NAMALWA (cell line): Measurements from ENCODE around the gene BCDIN3D.
A peak's percentile ranks its signal among the peaks of the same experiment; 100 is the strongest.
"Not testable (repeated sequence)": the region's sequence is repeated elsewhere in the genome, so short reads cannot be mapped to it uniquely, and the experiment has no call there.

ENCODE experiments used
- DNase-seq: peaks from one replicate; pipeline ENCODE4 v3.0.0-alpha.2; 2015; ENCODE audit warnings: low spot score

The BCDIN3D gene

GRCh38 chr12:49842519-49843352 is at the start of gene BCDIN3D:
TSS of gene BCDIN3D (minus strand) at chr12:49843106. CDS start at chr12:49843087, 19 bp downstream.
- peak; percentile 92 for DNase-seq

DNA sequence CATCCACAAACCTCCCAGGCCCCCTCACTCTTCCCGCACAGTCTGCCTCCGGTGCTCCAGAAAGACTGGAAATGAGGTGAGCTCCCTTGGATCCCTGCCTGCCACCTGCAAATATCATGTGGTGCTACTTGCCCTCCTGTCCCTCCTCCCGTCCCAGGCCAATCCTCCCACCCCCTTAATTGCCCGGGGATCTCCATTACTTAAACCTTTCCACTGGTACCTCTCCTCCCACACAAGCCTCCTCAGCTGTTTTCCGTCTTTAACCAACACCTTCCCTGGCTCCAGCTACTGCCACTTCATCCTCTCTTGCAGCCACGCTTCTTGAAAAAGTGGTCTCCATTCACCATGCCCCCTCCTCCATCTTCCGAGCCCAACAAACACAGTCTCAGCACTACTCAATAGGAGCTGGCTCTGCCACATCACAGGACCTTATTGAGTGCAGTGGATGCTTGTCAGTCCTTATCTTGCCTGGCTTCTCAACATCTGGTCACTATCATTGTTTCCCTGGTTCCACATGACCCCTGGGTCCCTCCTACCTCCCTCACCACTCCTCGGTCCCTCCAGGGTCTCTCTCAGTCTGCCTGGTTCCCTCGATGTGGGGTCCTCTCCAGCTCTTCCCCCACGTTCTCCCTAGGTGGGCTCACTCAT is 49.3 kb upstream of the BCDIN3D start:
- no peak for DNase-seq

DNA sequence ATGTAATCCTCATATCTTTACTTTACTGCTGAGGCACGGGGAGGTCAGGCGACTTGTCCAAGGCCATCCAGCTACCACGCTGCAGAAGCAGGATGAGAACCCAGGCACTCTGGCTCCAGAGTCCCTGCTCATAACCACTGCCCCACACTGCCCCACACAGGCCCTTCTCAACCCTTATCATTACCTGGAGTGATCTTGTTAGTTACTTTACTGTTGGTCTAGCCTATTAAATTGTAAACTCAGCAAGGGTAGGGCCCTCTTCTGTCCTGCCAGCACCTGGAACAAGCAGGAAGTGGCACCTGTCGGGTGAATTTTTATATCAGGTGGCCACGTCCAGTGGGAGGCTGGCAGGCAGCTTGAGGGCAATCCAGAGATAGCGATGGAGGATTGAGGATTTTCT is 48.6 kb upstream of the BCDIN3D start:
- DNase-seq, result no peak

DNA sequence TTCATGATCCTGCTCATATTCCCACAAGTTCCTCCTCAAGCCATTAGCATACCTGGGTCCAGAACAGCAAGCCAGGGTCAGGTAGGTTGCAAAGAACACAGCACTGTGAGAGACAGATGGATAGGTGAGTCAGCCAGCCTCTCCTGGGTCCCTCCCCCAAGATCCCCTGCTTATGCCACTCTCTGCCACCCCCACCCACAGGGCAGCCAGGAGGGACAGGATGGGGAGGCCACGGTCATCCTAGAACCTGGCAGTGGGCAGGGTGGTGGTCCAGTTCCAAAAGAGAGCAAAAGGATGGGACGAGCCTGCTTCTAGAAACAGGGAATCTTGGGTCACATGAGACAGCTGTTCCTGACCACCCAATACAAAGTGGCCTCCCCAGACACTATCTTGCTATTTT is 48.1 kb upstream of the BCDIN3D start:
- DNase-seq, result no peak

DNA sequence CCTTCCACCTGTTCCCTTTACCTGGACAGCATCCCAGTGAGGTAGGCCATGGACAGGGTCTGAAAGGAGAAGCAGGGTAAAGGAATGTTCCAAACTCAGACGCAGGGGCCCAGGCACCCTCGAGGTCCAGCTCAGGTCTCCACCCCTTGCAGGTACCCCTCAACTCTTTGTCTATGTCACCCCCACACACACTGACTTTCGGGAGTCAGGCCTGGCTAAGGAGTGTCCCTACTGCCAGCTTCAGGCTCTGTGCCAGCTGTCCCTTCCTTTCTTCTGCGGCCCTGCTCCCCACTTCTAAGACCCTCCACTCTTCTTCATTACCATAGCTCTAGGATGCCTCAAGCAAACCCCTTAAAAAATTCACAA is 47.2 kb upstream of the BCDIN3D start:
- no peak for DNase-seq

DNA sequence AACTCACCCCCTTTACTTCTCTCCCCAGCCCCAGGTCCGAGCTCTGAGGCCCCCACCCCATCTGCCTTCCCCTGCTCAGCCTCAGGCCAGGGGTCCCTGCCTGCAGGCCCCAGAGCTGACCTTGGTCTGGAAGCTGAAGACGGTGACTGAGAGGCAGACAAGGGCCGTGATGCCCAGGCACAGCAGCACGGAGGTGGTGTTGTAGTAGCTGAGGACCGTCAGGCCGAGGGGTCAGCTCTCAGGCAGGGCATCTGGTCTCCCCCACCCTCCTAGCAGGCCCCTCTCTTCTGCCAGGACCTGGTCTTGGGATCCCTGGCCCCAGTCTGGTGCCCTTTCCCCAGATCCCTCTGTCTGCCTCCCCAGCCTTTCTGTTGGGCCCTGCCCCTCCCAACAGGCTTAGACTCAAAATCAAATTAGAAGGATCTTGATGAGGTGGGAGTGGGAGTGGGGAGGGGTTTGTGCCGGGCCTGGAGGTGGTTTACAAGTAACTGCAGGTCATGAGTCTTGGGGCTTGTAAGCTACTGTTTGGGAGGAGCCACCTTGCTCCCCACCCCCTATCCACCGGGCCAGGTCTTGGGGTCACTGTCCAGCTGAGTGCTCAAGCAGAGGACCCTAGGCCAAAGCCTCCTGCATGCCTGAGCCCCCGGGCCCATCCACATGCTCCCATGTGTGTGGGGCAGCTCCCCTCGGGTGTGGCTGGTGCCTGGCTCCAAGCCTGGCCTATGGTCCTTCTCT is 46.6 kb upstream of the BCDIN3D start:
- DNase-seq, result no peak

DNA sequence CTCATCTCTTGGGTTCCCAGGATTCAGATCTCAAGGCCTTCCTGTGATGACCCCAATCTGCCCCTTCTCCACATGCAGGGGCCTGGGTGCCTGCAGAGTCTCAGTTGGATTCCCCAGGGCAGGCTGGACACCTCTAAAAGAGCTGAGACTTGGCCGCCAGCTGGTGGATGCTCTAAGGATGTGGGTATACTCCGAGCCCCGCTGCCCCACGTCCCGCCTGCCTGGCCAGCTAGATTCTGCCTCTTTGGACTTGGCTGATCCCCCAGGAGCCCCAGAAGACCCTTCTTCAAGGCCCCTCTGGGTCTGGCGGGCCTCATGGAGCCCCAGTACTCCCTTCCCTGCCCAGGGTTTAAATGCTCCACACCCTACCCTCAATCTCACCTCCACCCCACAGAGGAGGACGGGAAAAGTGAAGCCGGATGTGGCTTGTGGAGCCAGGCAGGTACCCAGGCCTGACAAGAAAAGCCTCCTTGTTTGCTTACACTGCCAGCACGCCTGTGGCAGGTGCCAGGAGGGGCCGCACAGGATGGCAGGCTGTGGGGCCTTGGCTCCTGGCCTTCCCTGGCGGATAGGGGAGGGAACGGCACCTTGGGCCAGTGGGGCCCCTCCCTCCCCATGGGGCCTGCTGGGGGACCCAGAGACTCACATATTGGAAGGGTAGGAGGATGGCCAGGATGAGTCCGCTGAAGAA is 45.7 kb upstream of the BCDIN3D start:
- DNase-seq, result no peak

DNA sequence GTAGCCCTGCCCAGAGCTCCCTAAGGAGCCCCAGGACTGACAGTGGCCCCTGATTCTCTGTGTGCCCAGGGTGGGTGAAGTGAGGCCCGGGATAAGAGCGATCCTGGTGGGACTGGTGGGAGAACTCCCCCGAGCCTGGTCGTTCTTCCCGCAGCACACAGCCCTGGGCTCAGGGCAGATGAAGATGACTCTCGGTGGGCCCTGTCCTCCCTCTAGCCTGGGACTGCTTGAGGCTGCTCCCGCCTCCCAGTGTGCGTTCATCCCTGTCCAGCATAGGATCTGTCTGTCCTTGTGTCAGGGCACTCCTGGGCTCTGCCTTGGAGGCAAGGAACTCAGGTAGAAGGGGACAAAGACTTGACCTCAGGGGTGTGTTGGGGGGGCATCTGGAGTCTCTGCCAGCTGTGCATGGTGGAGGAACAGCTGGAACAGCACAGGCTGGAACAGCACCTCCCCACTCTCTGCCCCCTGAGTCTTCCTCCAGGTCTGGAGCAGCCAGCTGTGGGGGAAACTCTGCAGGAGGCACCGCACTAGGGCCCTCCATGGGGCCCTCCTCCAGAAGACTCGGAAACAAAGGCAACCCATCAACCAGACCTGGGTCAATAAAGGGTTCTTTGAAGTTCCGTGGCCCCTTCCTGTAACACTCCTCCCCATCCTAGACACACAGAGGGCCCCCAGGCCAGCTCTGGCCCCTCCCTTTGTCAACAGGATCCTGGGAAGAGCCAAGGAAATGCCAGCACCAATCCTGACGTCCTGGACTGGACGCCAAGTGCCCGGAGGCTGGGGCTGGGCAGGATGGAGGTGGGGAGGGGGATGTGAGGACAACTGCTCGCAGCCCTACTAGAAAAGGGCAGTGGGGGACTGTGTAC is 44.9 kb upstream of the BCDIN3D start:
- DNase-seq, result no peak

- DNase-seq, result no peak
Observed at GRCh38 chr12:49887091-49887490, 44.2 kb upstream of the BCDIN3D start.

DNA sequence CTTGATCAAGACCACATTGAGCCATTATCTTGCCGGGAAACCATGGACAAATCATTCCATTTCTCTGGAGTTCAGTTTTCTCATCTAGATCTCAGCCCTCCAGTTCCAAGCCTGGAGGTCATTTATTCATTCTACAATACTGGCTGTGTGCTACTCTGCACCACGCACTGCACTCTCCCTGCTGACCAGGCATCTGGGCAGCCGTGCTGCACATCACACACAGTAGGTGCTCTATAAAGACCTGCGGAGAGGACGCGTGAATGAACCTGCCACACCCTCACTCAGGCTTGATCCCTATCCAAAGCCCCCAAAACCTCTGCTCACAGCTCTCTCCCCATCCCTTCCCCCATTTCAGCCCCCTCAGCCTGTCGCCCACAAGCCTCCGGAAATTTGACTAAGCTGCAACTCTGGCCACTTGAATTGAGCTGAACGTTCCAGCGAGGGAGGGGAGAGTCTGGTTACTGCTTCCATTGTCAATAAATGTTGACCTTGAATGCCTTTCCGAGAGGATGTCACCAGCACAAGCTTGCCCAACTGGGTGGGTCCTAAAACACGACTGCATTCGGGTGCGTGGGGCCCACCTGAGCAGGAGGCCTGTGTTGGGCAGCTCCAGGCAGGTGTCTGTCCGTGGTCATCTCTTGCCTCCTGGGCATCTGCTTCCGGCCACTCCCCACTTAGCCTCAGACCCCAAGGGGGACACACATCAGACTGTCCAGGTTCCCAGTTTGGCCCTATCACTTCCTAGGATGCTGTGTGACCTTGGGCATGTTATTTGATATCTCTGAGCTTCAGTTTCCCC is 43.0 kb upstream of the BCDIN3D start:
- DNase-seq, result no peak

GRCh38 chr12:49885118-49885517 is 42.2 kb upstream of the BCDIN3D start:
- no peak for DNase-seq

- no peak for DNase-seq
Observed at GRCh38 chr12:49882851-49883464, 40.1 kb upstream of the BCDIN3D start.

DNA sequence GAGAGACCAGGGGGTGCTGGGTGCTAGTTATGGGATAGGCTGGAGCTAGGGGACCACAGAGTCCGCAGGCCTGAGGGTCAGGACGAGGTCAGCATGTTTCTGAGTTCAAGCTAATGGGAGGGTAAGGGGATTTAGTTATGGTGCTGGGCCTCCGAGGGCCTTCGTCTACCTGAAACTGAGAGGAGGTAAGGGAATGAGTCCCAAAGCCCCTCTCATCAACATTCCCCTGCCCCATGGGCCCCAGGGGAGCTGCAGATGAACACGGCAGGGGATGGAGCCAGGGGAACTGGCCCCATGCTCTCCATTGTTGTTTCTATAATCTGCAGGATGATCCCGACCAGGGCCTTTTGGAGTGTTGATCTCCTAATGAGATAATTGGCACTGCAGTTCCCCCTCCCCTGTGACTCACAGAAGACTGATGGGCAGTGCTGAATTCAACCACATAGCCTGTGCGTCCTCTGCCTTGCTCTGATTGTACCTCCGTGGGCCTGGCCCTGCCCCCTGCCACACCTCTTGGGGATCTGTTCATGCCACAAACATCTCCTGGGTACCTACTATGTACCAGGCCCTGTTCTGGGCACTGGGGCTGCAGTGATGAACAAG is 39.4 kb upstream of the BCDIN3D start:
- no peak for DNase-seq

- no peak for DNase-seq
Observed at GRCh38 chr12:49881415-49882247, 38.7 kb upstream of the BCDIN3D start.

GRCh38 chr12:49880756-49881414 is 38.0 kb upstream of the BCDIN3D start:
- no peak for DNase-seq

GRCh38 chr12:49879065-49879464 is 36.2 kb upstream of the BCDIN3D start:
- DNase-seq, result not testable (repeated sequence)

- DNase-seq, result no peak
Observed at GRCh38 chr12:49878021-49878420, 35.1 kb upstream of the BCDIN3D start.

- no peak for DNase-seq
Observed at GRCh38 chr12:49877066-49877465, 34.2 kb upstream of the BCDIN3D start.
